SKM-1 (cell line): Measurements from ENCODE around the gene CETN2.
"Not testable (repeated sequence)": the region's sequence is repeated elsewhere in the genome, so short reads cannot be mapped to it uniquely, and the experiment has no call there.

Experiments
- DNase-seq: peaks from one replicate; lab custom pipeline; 2025; ENCODE audit not compliant: unreplicated experiment; lab: John Stamatoyannopoulos, UW

Gene CETN2

DNA sequence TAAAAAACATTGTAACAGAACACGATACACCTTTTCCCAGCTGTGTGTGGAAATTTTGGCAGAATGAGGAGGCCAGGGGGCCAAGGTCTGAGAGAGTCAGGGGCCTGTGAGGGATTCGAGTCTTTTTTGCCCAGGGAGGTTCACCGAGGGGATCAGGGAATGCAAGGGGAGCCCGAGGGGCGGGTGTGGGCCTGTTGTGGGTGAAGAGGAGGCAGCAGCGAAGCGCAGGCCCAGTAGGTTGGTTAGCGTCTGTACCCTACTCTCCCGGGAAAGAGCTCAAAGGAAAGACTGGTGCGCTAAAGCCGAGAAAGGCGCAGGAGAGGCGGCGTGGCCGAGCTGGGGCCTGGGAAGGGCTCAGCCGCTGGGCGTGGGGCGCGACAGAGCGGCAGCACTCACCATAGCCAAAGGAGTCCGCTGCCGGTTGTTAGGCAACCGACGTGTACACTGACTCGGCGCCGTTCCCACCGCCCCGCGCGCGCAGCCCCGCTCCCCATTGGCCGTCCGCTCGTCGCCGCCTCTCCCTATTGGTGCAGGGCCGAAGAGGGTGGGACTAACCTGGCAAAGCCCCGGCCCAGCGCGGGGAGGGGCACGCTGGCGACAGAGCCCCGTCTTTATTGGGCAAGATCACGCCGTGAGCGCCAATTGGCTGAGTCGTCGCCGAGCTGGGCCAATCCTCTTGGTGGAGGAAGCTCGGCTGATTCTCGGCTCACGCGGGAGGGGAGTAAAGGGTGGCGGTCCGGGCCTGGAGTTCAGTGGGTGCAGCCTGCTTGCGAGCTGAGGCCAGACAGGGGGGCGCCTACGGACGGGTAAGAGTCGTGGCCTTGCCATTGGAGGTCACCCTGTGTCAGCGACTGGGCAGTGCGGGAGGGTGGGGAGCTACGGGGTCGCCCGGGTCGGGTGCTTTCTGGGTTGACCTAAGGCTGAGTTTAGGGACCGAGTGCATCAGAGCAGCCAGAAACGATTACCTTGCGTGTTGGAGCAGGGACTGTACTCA is at the start of gene CETN2, which contains the start of gene NSDHL:
Gene CETN2, minus strand, starts transcription at position 446 of the 994 bp plus-strand sequence. Its CDS starts 47 bp downstream, at position 399.
Gene NSDHL, plus strand, starts transcription at position 752 of the 994 bp plus-strand sequence. CDS start 15,262 bp downstream, outside the sequence.
- DNase-seq = peak; percentile 52

DNA sequence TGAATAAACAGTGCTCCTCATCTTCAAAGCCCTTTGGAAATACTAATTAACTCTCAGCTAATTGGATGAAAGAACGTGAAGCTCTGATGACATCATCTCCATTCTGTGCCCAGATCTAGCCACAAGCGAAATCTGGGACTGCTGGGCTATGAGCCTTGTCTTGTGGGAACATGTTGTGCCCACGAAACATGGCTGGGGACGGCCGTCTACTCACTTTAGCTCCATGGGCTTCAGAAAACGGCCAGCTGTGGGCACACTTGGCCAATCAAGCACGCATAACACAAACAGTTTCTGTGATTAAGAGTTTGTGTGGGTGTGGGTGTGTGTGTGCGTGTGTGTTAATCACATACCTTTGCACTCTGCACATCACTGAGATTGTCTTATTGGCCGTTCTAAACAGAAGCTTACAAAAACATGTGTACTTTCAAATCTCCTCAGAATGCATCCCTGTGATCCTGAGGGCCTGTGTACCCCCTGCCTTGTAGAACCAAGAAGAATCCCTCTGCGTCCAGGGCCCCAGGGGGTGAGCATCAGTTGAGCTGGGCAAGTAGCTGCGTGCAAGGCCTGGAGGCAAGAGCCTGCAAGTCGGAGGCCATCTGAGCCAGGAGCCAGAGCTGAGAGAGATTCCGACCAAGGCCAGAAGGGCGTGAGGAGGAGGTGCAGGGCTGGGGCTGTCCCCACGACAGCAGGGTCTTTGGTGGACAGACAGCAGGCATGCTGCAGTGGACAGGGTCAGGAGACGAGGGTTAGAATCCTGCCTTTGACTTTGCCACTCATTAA is 48.6 kb upstream of the CETN2 start:
- no peak for DNase-seq

DNA sequence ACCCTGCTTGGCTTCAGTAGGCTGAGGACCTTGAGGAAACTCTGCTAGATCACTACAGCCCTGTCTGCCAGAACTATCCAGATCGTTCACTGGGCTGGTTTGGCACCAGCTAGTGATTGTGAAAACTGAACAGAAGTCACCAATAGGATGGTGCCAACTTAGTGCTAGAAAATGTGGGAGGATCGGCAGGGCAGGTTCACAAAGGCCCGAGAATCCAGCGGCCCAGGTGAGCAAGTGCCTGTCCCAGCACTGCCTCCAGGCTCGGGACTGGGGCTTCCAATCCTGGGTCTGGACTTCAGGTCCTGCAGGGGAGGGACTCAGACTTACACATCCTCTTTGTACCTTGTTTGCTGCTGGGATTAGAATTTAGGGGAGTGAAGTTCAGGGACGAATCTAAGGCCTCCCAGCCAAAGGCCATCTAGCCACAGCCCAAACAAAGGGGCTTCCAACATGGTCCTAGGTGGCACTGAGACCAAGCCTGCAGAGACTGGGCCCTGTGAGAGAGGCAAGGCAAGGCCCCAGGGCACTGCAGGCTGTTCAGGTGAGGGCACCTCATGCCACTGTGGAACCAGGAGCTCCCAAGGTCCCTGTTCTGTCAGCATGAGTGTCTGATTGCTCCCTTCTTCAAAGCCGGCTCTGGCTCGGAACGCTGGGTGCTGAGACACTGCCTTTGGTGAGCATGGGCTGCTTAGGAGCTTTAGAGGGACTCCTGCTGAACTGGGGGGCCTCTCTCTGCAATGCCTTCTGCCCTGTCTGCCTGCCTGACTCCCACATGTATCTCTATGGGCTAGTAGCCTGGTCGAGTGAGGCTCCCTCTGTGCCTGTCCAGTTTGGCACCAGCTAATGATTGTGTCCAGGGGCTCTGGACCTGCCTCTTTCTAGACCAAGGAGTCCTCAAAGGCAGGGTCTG is 46.6 kb upstream of the CETN2 start:
- no peak for DNase-seq

DNA sequence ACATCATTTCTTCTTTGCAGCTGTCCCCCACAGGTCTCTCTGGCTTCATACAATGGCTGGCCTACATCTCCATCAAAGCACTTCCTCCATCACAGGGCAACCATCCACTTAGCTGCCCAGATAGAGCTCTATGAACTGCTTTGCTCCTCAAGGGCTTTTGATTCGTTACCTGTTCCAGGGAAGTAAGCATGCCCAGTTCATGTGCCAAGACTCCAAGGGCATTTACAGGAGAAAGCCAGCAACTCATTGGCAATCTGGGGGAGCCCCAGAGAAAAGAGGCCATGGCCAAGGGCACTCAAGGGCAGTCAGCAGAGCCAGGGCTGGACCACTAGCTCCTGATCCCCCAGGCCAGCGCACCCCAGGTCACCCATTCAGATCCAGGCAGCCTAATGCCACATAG is 42.8 kb upstream of the CETN2 start:
- DNase-seq = no peak

DNA sequence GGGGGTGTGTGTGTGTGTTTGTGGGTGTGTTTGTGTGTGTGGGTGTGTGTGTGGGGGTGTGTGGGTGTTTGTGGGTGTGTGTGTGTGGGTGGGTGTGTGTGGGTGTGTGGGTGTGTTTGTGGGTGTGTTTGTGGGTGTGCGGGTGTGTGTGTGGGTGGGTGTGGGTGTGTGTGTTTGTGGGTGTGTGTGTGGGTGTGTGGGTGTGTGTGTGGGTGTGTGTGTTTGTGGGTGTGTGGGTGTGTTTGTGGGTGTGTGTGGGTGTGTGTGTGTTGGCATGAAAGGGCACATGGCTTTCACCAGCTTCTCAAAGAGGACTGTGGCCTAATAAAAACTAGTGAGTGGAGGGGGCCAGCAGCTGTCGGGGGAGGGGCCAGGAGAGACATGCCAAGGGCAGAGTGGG is 42.0 kb upstream of the CETN2 start:
- DNase-seq = no peak

DNA sequence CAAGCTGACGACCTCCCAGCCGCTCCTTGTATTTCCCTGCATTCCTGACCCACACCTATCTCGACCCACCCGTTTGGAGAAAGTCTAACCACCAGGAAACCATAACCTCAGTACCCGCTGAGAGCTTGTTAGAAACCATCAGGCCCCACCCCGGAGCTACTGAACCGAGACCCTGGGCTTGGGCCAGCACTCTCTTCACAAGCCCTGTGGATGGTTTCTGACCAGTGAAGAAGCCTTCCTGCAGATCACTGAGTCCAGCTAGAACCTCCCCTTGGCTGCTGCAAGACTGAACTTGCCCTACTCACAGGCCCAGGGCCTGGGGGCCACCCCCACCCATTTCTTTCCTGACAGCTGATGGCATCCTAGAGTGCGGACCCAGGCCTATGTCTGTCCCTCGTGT is 40.7 kb upstream of the CETN2 start:
- DNase-seq = no peak

DNA sequence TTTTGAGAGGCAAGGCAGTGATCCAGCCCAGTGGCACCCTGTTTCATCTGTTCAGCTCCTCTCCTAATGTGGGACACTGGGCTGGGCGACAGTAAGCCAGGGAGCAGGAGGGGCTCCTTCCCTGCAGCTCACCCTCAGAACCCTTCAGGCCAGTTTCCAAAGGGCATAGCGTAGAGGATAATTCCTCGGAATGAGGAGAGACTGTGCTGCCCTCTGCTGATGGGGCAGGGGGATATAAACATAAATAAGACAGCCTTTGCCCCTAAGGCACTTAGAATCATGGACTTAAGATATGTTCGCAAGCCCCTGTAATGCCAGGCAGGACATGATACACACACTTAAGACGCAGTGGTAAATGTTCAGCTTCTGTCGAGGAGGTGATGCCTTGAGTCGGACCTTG is 39.4 kb upstream of the CETN2 start:
- DNase-seq = no peak

DNA sequence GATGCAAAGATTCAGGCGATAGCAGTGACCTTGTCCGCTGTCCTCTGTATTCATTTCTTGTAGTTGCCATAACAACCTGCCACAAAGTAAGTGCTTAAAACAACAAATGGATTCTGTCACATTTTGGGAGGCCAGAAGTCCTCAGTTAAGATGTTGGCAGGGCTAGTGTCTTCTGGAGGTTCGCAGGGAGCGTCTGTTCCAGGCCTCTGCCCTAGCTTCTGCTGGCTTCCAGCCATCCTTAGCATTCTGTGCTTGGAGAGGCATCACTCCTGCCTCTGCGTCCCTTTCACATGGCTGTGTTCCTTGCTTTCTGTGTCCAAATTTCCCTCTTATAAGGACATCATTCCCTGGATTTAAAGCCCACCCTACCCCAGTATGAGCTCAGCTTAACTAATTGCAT is 35.8 kb upstream of the CETN2 start:
- no peak for DNase-seq

DNA sequence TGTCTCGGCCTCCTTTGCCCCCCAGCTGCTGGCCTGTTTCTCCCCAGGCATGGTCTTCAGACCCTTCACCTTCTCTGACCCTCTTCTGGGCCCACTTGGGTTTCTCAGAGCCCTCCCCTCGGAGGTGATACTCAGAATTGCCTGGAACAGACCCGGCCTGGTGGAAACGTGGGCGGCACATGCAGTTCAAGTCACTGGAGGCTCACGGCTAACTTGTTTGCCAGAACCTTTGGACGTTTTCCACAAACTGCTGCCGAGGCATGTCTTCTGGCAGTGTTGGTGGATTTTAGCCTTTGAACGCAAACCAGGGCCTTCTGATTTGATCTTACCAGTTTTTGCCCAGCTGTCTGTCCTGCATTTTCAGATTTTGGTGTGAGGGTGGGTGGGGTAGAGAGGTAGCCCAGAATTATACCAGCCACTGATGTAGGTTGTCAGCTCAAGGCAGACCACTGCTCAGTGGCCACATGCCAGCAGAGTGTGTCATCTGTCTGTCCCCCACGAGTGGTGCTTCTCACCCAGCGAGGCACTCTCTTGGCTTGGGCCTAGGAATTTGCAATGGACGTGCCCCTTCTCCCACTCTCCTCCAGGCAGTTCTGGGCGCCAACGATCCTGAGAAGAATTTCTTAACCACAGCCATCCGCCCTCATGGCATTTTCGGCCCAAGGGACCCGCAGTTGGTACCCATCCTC is 34.8 kb upstream of the CETN2 start:
- DNase-seq = no peak

DNA sequence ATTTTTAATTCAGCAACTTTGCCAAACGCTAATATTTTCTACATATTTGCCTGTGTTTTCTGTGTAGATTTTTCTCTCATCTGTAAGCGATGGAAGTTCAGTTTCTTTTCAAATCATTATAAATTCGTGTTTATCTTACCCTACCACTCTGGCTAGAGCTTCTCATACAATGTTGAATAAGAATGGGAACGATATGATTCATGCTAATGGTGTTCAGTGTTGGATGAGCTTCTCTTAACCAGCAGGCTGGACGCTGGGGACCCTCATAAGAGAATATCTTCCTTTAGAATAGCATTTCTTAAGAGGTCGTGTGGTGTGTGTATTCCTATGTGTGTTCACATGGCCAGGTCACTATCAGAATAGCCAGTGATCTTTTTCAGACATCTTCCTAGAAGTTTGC is 31.3 kb upstream of the CETN2 start:
- no peak for DNase-seq

DNA sequence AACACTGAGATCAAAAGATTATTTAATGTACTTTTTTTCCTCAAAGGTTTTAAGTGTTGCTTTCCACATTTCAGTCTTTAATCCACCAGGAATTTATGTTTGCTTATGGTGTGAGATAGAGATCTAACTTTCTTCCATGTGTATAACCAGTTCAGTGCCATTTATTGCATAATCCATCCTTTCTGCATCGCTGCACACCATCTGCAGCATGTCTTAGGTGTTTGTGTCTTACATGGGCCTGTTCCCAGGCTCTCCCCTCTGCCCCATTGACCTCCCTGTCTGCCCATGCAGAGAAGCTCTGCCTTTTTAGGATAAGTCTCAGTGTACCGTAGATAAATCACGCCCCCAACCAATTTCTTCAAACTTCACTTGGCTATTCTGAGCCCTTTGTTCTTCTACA is 30.6 kb upstream of the CETN2 start:
- DNase-seq = no peak

DNA sequence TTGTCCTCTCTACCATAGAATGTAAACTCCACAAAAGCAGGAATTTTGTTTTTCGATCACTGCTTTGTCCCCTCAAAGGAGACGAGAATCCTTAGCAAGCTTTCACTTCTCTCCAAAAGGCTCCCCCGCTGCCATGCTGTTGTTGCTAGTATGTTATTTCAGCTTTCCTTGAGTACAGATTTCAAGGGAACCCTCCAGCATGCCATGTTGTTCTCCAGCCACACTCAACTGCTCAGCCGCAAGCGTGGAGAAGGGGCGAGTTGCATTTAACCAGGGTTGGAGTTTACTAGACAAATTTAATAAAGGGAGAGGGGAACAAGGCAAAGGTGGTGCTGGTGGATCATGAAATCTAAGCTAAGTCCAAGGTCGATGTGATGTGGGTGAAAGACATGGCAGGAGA is 23.4 kb upstream of the CETN2 start:
- DNase-seq = no peak

DNA sequence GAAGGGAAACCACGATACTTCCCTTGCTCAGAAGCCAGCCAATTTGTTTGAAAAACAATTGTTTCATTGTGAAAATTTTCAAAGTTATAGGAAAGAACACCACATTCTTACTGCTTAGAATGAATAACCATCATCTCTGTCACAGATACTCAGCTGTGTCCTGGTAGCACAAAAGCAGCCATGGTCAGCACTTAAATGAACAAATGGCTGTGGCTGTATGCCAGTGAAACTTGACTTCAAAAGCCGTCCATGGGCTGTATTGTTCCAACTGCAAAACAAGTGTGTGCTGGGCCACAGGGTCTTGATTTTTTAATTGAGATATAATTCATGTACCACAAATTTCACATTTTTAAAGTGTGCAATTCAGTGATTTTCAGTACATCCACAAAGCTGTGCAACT is 19.9 kb upstream of the CETN2 start:
- no peak for DNase-seq

DNA sequence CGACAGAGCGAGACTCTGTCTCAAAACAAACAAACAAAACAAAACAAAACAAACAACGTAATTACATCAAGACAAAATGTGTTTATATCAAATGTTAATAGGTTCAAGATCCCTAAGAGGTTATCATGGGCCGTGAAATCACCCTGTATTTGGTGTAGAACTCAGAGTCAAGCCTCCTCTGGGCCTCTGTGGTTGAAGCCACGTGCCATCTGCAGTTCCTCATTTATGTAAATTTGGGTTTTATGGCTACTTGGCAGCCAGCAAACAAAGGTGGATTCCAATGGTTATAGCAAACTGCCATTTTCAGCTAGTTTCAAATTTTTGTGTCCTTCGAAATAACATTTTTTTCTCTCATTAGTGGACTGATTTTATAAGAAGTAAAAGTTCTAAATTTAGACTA is 16.7 kb upstream of the CETN2 start:
- DNase-seq = no peak

DNA sequence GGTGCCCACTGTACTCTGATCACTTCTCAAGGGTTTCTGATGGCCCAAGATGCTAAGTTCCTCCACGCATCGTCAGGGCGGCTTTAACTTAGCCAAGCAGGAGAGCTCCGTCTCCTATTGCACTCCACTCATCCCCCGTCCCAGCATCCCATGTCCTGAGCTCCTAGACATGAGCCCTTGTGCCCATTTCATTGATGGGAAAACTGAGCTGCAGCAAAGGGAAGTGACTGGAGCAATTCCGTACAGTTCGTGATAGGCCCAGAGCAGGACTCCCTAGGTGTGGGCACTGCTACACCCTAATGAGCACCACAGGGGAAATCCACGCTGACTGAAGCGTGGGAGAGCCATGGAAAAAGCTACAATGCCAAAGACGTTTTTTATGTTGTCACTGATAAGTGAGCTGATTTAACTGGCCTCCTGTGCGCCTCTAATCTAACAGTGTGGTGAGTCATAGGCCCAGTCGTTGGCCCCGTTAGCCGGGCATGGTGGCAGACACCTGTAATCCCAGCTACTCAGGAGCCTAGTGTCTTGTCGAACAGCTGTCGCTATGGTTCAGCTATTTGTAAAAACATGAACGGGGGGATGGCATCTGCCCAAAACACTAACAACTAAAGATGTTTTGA is 15.2 kb upstream of the CETN2 start:
- no peak for DNase-seq

DNA sequence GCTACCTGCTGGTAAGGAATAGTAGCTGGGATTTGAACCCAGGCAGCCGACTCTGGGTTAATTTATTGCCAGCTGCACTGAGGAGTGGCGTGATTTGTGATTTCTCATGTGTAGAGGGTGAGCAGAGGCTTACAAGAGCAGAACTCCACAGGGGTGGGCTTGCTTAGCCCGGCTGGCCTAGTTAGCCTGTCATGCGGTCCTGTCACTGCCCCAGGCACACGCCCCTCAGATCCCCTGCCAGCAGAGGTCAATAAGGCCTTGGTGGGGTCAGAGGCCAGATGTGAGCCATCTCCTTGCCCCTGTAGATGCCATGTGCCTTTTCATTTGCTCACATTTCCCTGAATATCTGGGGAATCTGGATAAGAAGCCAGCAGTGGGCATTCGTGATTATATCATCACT is 13.7 kb upstream of the CETN2 start:
- DNase-seq = no peak

DNA sequence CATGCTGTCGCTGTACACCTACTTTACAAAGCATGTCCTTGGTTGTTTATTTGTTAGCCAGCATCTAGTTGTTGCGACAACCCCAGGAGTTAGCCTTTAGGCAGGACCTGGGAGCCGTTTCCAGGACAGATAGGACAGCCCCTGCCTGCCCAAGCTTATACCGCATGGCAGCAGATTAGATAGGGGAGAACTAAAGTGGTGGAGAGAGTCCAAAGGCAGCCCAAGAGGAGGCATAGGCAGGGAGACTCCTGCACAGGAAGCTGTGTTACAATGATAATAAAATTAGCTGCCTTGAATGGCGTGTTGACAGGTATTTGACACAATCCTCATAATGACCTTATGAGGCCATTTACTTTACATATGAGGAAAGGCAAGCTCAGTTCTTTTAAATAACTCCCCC is 13.3 kb upstream of the CETN2 start:
- DNase-seq = no peak

DNA sequence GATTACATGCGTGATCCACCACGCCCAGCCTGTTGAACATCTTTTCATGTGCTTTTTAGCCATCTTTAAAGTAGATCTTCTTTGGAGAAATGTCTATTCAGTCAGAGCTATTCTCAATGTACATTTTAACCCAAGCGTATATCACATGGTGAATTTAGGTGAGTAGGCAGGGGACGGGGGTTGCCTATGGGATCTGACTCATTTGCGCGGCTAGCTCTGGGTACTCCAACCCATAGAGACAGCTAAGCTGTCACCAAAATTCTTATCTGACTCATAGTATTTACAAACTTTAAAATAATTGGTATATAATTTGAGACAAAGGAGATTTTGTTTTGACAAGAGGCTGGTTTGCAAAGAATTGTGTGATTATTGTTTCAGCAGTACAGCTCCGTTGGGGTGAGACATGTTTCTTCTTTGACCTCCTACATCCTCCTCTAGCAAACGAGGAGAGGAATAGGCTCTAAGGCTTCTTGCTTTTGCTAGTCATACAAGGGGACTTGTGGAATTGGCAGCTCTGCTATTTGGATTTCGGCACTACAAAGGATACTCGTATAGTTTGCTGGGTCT is 12.3 kb upstream of the CETN2 start:
- DNase-seq = no peak

DNA sequence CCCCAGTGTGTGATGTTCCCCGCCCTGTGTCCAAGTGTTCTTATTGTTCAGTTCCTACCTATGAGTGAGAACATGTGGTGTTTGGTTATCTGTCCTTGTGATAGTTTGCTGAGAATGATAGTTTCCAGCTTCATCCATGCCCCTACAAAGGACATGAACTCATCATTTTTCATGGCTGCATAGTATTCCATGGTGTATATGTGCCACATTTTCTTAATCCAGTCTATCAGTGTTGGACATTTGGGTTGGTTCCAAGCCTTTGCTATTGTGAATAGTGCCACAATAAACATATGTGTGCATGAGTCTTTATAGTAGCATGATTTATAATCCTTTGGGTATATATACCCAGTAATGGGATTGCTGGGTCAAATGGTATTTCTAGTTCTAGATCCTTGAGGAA is 4.9 kb upstream of the CETN2 start:
- DNase-seq = not testable (repeated sequence)

DNA sequence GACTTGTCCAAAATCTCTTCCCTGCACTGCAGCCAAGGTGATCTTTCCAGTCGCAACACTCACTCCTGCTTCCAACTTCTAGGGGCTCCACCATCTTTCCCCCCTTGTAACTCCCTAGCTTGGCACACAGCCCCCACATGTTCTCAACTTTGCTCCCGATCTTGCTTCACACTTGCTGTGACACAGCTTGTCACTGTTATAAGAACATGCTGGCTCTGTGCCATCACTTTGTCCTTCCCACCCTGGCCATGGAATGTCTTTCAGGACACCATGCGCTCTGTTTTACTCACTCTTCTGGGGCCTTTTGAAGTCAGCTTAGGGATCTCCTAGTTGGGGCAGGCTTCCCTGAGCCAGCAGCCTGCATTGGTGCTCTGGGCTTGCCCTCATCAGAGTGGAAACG is 2.8 kb upstream of the CETN2 start:
- DNase-seq = no peak
